Measurements from ENCODE around the gene CHMP6. TPM values are rescaled to one million over a fixed set of nuclear protein-coding genes. Genes with fewer than 3 reads are reported as not detected.

The CHMP6 gene
- total RNA-seq, 4 donors from 2014 or later = 30.6 to 46.3 (median 40.2) TPM

DNA sequence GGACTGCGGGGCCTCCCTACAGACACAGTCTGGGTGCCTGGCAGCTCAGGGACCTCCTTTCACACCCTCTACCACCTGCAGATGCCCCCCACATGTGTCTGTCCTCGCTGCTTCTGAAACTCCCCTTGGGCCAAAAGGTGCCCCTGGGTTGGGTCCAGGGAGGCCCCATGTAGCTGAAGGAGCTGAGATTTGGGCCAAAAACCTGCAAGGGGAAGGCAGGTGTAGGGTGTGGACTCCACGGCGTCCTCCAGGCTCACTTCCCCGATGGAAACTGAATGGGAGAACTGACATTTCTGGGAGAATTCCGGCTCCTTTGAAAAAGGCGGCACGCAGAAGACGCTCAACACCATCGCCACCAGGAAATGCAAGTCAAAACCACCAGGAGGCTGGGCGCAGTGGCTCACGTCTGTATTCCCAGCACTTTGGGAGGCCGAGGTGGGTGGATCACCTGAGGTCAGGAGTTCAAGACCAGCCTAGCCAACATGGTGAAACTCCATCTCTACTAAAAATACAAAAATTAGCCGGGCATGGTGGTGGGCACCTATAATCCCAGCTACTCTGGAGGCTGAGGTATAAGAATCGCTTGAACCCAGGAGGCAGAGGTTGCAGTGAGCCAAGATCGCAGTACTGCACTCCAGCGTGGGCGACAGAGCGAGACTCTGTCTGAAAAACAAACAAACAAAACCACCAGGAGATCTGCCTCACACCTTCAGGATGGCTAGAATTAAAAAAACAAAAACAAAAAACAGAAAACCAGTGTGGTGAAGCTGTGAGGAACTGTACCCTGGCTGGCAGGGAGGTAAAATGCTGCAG lies 30.1 kb downstream of the CHMP6 start:
- WGBS, 2 donors = 85 to 92% methylated on average over 18 to 19 of the region's 19 CpGs

DNA sequence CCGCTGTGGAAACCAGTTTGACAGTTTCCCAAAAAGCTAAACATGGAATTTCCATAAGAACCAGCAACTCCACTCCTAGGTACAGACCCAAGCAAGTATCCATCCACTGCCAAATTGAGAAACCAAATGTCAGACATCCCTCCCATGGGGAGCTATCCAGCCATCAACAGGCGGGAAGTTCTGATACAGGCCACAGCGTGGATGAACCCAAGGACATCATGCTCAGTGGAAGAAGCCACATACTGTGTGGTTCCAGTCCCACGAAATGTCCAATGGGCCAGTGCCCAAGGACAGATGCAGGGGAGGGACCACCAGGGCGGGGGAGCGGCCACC lies 30.7 kb downstream of the CHMP6 start:
- TF ChIP-seq EP300 (IDR thresholded peaks at IDR 0.05) (no peak), POLR2A (IDR thresholded peaks at IDR 0.05) (no peak)
- TF ChIP-seq, protein P1, sequence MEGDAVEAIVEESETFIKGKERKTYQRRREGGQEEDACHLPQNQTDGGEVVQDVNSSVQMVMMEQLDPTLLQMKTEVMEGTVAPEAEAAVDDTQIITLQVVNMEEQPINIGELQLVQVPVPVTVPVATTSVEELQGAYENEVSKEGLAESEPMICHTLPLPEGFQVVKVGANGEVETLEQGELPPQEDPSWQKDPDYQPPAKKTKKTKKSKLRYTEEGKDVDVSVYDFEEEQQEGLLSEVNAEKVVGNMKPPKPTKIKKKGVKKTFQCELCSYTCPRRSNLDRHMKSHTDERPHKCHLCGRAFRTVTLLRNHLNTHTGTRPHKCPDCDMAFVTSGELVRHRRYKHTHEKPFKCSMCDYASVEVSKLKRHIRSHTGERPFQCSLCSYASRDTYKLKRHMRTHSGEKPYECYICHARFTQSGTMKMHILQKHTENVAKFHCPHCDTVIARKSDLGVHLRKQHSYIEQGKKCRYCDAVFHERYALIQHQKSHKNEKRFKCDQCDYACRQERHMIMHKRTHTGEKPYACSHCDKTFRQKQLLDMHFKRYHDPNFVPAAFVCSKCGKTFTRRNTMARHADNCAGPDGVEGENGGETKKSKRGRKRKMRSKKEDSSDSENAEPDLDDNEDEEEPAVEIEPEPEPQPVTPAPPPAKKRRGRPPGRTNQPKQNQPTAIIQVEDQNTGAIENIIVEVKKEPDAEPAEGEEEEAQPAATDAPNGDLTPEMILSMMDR (IDR thresholded peaks at IDR 0.05) = no peak
- peaks cover 0 to 89% (median 46%) of the 10 kb centered on the region in 4 donors for H3K4me1 ChIP-seq
- H3K27me3 ChIP-seq = peaks cover 0 to 13% of the 10 kb centered on the region in 2 donors
- WGBS, 2 donors = 93 to 95% methylated on average over 2 to 6 of the region's 6 CpGs
- H3K27ac ChIP-seq = peak overlapping the region in 1 of 4 donors; percentile 30
- H3K36me3 ChIP-seq = no peaks in the 10 kb centered on the region
- H3K9me3 ChIP-seq = no peaks in the 10 kb centered on the region
- DNase-seq (ENCODE audit: low spot score in 2 of 2) = no peak
- H3K4me3 ChIP-seq = no peak overlapping the region

More for the DNA sequence above, 30.1 kb downstream of the CHMP6 start:
- Histone ChIP-seq H3K4me3 (no peak overlapping the region), H3K27ac (peak overlapping the region in 3 of 4 donors; percentile 63 to 87 (median 83)), H3K4me1 (peaks cover 0 to 85% (median 41%) of the 10 kb centered on the region in 4 donors), H3K9me3 (peaks cover 0 to 1% (median 0%) of the 10 kb centered on the region in 4 donors), H3K36me3 (no peaks in the 10 kb centered on the region), H3K27me3 (peaks cover 0 to 8% of the 10 kb centered on the region in 2 donors)
- TF ChIP-seq EP300 (IDR thresholded peaks at IDR 0.05) (no peak), POLR2A (IDR thresholded peaks at IDR 0.05) (no peak)
- TF ChIP-seq, protein P1 (IDR thresholded peaks at IDR 0.05) = no peak
- DNase-seq (ENCODE audit: low spot score in 2 of 2) = no peak

GRCh38 chr17:81025065-81025740 lies 33.6 kb downstream of the CHMP6 start:
- H3K4me1 ChIP-seq = peaks cover 0 to 75% (median 46%) of the 10 kb centered on the region in 4 donors
- DNase-seq (ENCODE audit: low spot score in 2 of 2) = no peak
- peak overlapping the region; percentile 82 to 97 (median 90) for H3K27ac ChIP-seq
- H3K36me3 ChIP-seq = no peaks in the 10 kb centered on the region
- no peak overlapping the region for H3K4me3 ChIP-seq
- peak in 1 of 2 donors; percentile 68 for TF ChIP-seq EP300 (IDR thresholded peaks at IDR 0.05)
- TF ChIP-seq, protein P1 (IDR thresholded peaks at IDR 0.05) = peak in 2 of 5 experiments; percentile 28 to 46
- TF ChIP-seq POLR2A (IDR thresholded peaks at IDR 0.05) = no peak
- H3K27me3 ChIP-seq = peaks cover 0 to 31% of the 10 kb centered on the region in 2 donors
- H3K9me3 ChIP-seq = no peaks in the 10 kb centered on the region
- WGBS, 2 donors = 34 to 52% methylated on average over 16 of the region's 16 CpGs

DNA sequence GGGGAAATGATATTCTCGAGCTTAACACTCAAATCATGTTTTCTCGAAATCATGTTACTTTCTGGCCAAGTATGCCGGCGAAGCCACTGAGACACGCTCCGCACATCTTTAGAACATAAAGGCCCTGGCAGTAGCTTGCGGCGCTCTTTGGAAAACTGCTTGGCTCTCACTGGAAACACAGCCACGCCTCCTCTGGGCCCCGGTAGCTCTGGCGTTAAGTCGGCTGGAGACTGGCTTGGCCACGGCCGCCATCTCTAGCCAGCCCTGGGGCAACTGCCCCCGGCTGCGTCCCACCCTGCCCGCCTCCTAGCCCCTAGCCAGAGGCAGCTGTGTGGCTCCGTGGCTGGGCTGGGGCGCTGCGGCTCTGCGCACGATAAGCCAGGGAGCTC lies 34.1 kb downstream of the CHMP6 start:
- H3K9me3 ChIP-seq = no peaks in the 10 kb centered on the region
- H3K4me1 ChIP-seq = peaks cover 0 to 70% (median 41%) of the 10 kb centered on the region in 4 donors
- no peak for DNase-seq (ENCODE audit: low spot score in 2 of 2)
- peak overlapping the region in 3 of 4 donors; percentile 7 to 18 (median 7) for H3K4me3 ChIP-seq
- no peak for TF ChIP-seq POLR2A (IDR thresholded peaks at IDR 0.05)
- TF ChIP-seq EP300 (IDR thresholded peaks at IDR 0.05) = peak in 1 of 2 donors; percentile 44
- H3K27ac ChIP-seq = peak overlapping the region; percentile 82 to 97 (median 90)
- 43 to 56% methylated on average over 17 to 22 of the region's 22 CpGs for WGBS, 2 donors
- peaks cover 0 to 4% (median 0%) of the 10 kb centered on the region in 3 donors for H3K36me3 ChIP-seq
- peaks cover 0 to 31% of the 10 kb centered on the region in 2 donors for H3K27me3 ChIP-seq

DNA sequence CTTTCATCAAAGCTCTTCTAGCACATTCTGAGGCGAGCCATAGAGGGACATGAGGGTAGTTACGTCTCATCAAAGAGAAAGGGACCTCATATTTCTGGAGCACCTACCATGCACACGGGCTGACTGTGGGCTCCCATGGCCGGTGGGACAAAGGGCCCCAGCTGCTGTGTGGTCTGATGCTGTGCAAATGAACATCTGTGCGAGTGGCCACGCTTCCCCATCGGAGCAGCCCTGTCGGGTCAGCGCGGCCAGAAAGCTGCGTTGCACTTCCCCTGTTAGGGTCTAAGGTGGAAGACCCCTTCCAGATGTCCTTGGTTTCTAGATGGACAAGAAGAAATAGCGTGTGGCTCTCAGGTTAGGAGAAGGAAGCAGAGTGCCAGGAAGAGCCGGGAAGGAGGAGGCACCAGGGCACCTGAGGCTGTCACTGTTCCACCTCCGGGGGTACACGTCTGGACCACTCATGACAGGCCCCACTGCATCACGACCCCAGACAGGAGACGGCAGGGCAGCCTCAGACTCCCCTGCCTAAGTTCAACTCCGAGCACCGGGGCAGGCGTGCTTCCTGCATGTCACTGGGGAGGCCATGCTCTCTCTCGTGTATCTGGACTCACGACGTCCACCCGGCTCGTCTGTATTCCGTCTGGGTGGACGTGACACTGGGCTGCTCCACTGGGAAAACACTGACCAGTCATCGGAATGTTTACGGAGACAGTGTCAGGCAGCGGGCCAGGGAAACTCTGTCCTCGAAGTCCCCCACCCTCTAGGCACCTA lies 34.8 kb downstream of the CHMP6 start:
- H3K4me1 ChIP-seq = peaks cover 0 to 63% (median 34%) of the 10 kb centered on the region in 4 donors
- H3K36me3 ChIP-seq = peaks cover 0 to 8% (median 0%) of the 10 kb centered on the region in 3 donors
- peaks cover 0 to 31% of the 10 kb centered on the region in 2 donors for H3K27me3 ChIP-seq
- no peaks in the 10 kb centered on the region for H3K9me3 ChIP-seq
- H3K4me3 ChIP-seq = peak overlapping the region in 2 of 4 donors; percentile 7 to 18
- no peak for TF ChIP-seq EP300 (IDR thresholded peaks at IDR 0.05)
- TF ChIP-seq POLR2A (IDR thresholded peaks at IDR 0.05) = no peak
- TF ChIP-seq, protein P1 (IDR thresholded peaks at IDR 0.05) = no peak
- no peak for DNase-seq (ENCODE audit: low spot score in 2 of 2)
- WGBS, 2 donors = 53 to 59% methylated on average over 28 to 31 of the region's 31 CpGs
- peak overlapping the region; percentile 82 to 97 (median 90) for H3K27ac ChIP-seq

All from tibial nerve (tissue), 4 donors.